ENCODE data around the gene RGS19. TPM values are rescaled to one million over a fixed set of nuclear protein-coding genes. Genes with fewer than 3 reads are reported as not detected.

RGS19 gene
- total RNA-seq, 1 donor = 9.8 TPM

DNA sequence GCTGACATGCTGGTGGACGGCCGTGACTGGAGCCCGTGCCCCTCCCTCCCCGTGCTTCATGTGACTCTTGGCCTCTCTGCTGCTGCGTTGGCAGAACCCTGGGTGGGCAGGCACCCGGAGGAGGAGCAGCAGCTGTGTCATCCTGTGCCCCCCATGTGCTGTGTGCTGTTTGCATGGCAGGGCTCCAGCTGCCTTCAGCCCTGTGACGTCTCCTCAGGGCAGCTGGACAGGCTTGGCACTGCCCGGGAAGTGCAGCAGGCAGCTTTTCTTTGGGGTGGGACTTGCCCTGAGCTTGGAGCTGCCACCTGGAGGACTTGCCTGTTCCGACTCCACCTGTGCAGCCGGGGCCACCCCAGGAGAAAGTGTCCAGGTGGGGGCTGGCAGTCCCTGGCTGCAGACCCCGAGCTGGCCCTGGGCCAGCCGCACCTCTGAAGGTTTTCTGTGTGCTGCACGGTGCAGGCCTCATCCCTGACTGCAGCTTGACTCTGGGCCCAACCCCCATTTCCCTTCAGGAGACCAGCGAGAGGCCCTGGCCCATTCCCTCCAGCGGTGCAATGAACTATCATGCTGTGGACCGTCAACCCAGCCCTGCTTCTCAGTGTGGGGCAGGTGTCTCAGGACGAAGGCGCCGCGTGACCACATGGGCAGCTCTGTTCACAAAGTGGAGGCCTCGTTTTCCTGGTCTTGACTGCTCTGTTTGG, 19.9 kb upstream of the RGS19 start:
- TF ChIP-seq, protein P1, sequence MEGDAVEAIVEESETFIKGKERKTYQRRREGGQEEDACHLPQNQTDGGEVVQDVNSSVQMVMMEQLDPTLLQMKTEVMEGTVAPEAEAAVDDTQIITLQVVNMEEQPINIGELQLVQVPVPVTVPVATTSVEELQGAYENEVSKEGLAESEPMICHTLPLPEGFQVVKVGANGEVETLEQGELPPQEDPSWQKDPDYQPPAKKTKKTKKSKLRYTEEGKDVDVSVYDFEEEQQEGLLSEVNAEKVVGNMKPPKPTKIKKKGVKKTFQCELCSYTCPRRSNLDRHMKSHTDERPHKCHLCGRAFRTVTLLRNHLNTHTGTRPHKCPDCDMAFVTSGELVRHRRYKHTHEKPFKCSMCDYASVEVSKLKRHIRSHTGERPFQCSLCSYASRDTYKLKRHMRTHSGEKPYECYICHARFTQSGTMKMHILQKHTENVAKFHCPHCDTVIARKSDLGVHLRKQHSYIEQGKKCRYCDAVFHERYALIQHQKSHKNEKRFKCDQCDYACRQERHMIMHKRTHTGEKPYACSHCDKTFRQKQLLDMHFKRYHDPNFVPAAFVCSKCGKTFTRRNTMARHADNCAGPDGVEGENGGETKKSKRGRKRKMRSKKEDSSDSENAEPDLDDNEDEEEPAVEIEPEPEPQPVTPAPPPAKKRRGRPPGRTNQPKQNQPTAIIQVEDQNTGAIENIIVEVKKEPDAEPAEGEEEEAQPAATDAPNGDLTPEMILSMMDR (IDR thresholded peaks at IDR 0.05; ENCODE audit: insufficient read depth, low read length) = no peak
- DNase-seq (ENCODE audit: low read depth) = no peak
- no peak overlapping the region for H3K4me3 ChIP-seq (ENCODE audit: low read depth, low read length)

DNA sequence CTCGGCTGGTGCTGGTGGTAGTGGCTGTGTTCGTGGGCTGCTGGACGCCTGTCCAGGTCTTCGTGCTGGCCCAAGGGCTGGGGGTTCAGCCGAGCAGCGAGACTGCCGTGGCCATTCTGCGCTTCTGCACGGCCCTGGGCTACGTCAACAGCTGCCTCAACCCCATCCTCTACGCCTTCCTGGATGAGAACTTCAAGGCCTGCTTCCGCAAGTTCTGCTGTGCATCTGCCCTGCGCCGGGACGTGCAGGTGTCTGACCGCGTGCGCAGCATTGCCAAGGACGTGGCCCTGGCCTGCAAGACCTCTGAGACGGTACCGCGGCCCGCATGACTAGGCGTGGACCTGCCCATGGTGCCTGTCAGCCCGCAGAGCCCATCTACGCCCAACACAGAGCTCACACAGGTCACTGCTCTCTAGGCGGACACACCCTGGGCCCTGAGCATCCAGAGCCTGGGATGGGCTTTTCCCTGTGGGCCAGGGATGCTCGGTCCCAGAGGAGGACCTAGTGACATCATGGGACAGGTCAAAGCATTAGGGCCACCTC, 19.2 kb upstream of the RGS19 start:
- TF ChIP-seq, protein P1 (IDR thresholded peaks at IDR 0.05; ENCODE audit: insufficient read depth, low read length) = no peak

DNA sequence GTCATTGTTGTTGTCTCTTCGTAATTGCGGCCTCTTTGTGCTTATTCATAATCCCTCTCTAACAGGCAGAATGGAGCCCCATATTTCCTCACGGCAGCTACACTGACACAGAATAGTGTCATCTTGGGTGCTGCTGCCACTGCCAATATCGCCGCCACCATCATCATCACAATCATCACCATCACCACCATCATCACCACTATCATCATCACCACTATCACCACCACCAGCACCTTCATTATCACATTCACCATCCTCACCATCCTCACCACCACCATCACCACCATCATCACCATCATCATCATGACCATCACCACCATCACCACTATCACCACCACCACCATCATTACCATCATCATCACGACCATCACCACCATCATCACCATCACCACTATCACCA, 17.2 kb upstream of the RGS19 start:
- H3K4me3 ChIP-seq (ENCODE audit: low read depth, low read length) = no peak overlapping the region

More for the DNA sequence above, 19.2 kb upstream of the RGS19 start:
- DNase-seq (ENCODE audit: low read depth) = no peak
- H3K4me3 ChIP-seq (ENCODE audit: low read depth, low read length) = no peak overlapping the region

DNA sequence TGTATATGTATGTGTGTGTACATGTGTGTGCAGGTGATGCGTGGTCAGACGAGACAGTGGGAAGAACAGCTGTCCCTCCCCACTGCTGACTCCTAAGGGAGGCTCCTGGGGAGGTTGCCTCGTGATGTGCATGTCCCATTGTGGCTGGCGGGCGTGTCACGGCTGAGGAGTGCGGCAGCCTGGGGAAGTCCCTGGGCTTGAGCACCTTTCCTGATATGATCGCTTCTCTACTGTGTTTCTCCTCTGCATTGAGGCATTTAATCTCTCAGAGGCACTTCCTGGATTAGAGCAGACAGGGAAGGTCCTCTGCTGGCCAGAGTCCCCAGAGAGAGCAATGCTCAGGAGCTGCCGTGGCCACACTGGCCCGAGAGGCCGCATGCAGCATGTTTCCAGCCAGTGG, 16.6 kb upstream of the RGS19 start:
- no peak for DNase-seq (ENCODE audit: low read depth)
- H3K4me3 ChIP-seq (ENCODE audit: low read depth, low read length) = no peak overlapping the region
- TF ChIP-seq, protein P1 (IDR thresholded peaks at IDR 0.05; ENCODE audit: insufficient read depth, low read length) = no peak

More for the DNA sequence above, 17.2 kb upstream of the RGS19 start:
- TF ChIP-seq, protein P1 (IDR thresholded peaks at IDR 0.05; ENCODE audit: insufficient read depth, low read length) = no peak
- DNase-seq (ENCODE audit: low read depth) = no peak

DNA sequence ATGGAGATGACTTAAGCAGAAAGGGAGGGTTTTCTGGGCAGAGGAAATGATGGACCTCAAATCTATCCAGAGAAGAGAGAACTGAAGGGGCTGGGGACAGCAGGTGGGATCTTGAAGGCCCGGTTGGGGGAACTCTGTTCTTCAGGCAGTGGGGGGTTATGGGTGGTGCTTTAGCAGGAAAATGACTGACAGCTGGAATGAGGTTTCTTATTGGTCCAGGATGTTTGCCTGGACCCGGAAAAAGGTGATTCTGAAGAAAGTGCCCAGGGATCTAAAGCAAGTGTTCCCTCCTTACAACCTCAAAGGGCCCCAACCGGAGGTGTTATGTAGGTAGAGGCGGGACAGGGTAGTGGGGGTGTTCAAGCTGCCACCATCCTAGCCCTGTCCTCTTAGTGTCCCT, 16.1 kb upstream of the RGS19 start:
- TF ChIP-seq, protein P1 (IDR thresholded peaks at IDR 0.05; ENCODE audit: insufficient read depth, low read length) = no peak
- no peak for DNase-seq (ENCODE audit: low read depth)
- no peak overlapping the region for H3K4me3 ChIP-seq (ENCODE audit: low read depth, low read length)

DNA sequence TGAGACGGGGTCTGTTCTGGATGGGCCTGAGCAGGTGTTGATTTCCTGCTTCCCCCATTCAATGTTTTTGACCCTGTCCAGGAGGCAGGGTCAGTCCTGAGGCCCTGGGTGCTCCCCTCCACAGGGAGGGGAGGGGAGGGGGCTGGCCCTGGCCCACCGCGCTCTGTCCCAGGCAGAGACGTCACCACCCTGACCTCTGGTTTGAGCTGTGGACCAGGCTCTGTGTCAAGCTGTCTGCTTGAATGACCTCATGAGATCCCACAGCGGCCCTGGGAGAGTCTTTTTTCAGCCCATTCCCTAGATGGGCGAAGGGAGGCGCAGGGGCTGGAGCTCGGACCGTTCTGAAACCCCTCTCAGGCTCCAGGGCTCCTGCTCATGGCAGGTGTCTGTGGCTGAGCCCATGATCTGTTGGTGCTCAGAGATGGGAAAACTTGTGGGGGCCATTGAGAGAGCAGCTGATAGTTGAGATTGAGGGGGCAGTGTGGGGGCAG, 13.7 kb upstream of the RGS19 start:
- DNase-seq (ENCODE audit: low read depth) = no peak
- no peak overlapping the region for H3K4me3 ChIP-seq (ENCODE audit: low read depth, low read length)
- TF ChIP-seq, protein P1 (IDR thresholded peaks at IDR 0.05; ENCODE audit: insufficient read depth, low read length) = no peak
